Tibial nerve (tissue), 4 donors: ENCODE data around the gene DSTYK. TPM values are rescaled to one million over a fixed set of nuclear protein-coding genes. Genes with fewer than 3 reads are reported as not detected.

ENCODE experiments used
- DNase-seq, 2 donors: peaks; one replicate each; pipeline ENCODE4 v3.0.0-alpha.2; 2019; ENCODE audit warnings: low spot score in 2 of 2
- H3K27ac ChIP-seq, 4 donors: fragments of 200-600 bp; sonication (generic) in 3 of 4; one replicate each; pipeline ENCODE4 v1.5.1; 2017 to 2019; ENCODE audit warnings: mild to moderate bottlenecking in 1 of 4
- H3K27me3 ChIP-seq, 2 donors: fragments of 200-600 bp; sonication (generic) in 1 of 2; one replicate each; pipeline versions ENCODE4 v1.5.1 to v1.6.0; 2017 to 2019
- H3K36me3 ChIP-seq, 3 donors: fragments of 200-600 bp; sonication (generic); one replicate each; pipeline ENCODE4 v1.5.1; 2018 to 2019
- H3K4me1 ChIP-seq, 4 donors: fragments of 200-600 bp; sonication (generic) in 3 of 4; one replicate each; pipeline ENCODE4 v1.5.1; 2017 to 2019
- H3K4me3 ChIP-seq, 4 donors: fragments of 200-600 bp; sonication (generic) in 3 of 4; one replicate each; pipeline ENCODE4 v1.5.1; 2017 to 2019; ENCODE audit warnings: mild to moderate bottlenecking in 1 of 4, moderate library complexity in 1 of 4
- H3K9me3 ChIP-seq, 4 donors: fragments of 200-600 bp; sonication (generic) in 3 of 4; one replicate each; pipeline ENCODE4 v1.5.1; 2017 to 2019
- CTCF ChIP-seq, 5 experiments: fragments of 200-600 bp in 3 of 5; fragments of 450-650 bp in 2 of 5; sonication (generic) in 3 of 5; IDR thresholded peaks; one replicate each; pipeline ENCODE4 v1.5.1; 2016 to 2019; ENCODE audit warnings: antibody characterized with exemption in 5 of 5, mild to moderate bottlenecking in 3 of 5, moderate library complexity in 2 of 5
- EP300 ChIP-seq, 2 donors: sonication (generic); formaldehyde crosslinking; IDR thresholded peaks; one replicate each; pipeline ENCODE4 v1.6.1; 2017; ENCODE audit warnings: antibody characterized with exemption in 2 of 2, mild to moderate bottlenecking in 1 of 2
- POLR2A ChIP-seq, 2 donors: fragments of 450-650 bp; IDR thresholded peaks; one replicate each; pipeline ENCODE4 v1.6.1; 2017; ENCODE audit warnings: antibody characterized with exemption in 2 of 2, mild to moderate bottlenecking in 2 of 2, moderate library complexity in 2 of 2
- WGBS, 2 donors: methylation state at CpG; one replicate each; pipeline ENCODE4 v1.1.5; 2018; 5-methylcytosine and 5-hydroxymethylcytosine counted together
- total RNA-seq, 4 donors: library from RNA; depleted of rRNA; stranded (reverse); fragments of >200 nt; gene quantifications; one replicate each; pipeline ENCODE4 v1.1.0, GENCODE V29; 2016

Gene DSTYK
- total RNA-seq, 4 donors from 2014 or later: 10.5 to 15.5 (median 14.1) TPM

GRCh38 chr1:205245096-205245495 is 33.6 kb upstream of the DSTYK start:
- no peak overlapping the region for H3K4me3 ChIP-seq
- WGBS, 2 donors: 87 to 93% methylated on average over 7 of the region's 7 CpGs
- DNase-seq: no peak

GRCh38 chr1:205244384-205244783 is 32.9 kb upstream of the DSTYK start:
- Histone ChIP-seq H3K36me3 (peaks cover 0 to 11% (median 0%) of the 10 kb centered on the region in 3 donors), H3K27me3 (no peaks in the 10 kb centered on the region), H3K27ac (no peak overlapping the region), H3K9me3 (no peaks in the 10 kb centered on the region), H3K4me3 (no peak overlapping the region), H3K4me1 (peaks cover 0 to 31% (median 22%) of the 10 kb centered on the region in 4 donors)
- DNase-seq: no peak
- WGBS, 2 donors: 70 to 71% methylated on average over 4 of the region's 4 CpGs
- TF ChIP-seq EP300 (IDR thresholded peaks at IDR 0.05) (no peak), POLR2A (IDR thresholded peaks at IDR 0.05) (no peak), CTCF (IDR thresholded peaks at IDR 0.05) (no peak)

More at GRCh38 chr1:205245096-205245495, 33.6 kb upstream of the DSTYK start:
- Histone ChIP-seq H3K9me3 (no peaks in the 10 kb centered on the region), H3K27ac (no peak overlapping the region), H3K27me3 (no peaks in the 10 kb centered on the region), H3K4me1 (peaks cover 0 to 38% (median 29%) of the 10 kb centered on the region in 4 donors), H3K36me3 (peaks cover 0 to 11% (median 0%) of the 10 kb centered on the region in 3 donors)
- TF ChIP-seq POLR2A (IDR thresholded peaks at IDR 0.05) (no peak), EP300 (IDR thresholded peaks at IDR 0.05) (no peak), CTCF (IDR thresholded peaks at IDR 0.05) (no peak)

- Histone ChIP-seq H3K36me3 (peaks cover 0 to 11% (median 0%) of the 10 kb centered on the region in 3 donors), H3K27me3 (no peaks in the 10 kb centered on the region), H3K27ac (no peak overlapping the region), H3K4me3 (no peak overlapping the region), H3K4me1 (peaks cover 0 to 23% (median 14%) of the 10 kb centered on the region in 4 donors), H3K9me3 (no peaks in the 10 kb centered on the region)
- TF ChIP-seq EP300 (IDR thresholded peaks at IDR 0.05) (no peak), POLR2A (IDR thresholded peaks at IDR 0.05) (no peak), CTCF (IDR thresholded peaks at IDR 0.05) (no peak)
- DNase-seq: no peak
- WGBS, 2 donors: 89 to 92% methylated on average over 8 of the region's 8 CpGs
These were observed 32.1 kb upstream of the DSTYK start for GRCh38 chr1:205243350-205244191.

GRCh38 chr1:205241366-205242030 is 30.0 kb upstream of the DSTYK start:
- H3K4me1 ChIP-seq: peaks cover 0 to 2% (median 1%) of the 10 kb centered on the region in 4 donors
- WGBS, 2 donors: 93 to 96% methylated on average over 30 to 35 of the region's 36 CpGs
- H3K9me3 ChIP-seq: no peaks in the 10 kb centered on the region
- no peak overlapping the region for H3K4me3 ChIP-seq
- H3K27ac ChIP-seq: no peak overlapping the region
- no peak for DNase-seq
- TF ChIP-seq EP300 (IDR thresholded peaks at IDR 0.05) (no peak), POLR2A (IDR thresholded peaks at IDR 0.05) (no peak), CTCF (IDR thresholded peaks at IDR 0.05) (no peak)
- no peaks in the 10 kb centered on the region for H3K27me3 ChIP-seq
- H3K36me3 ChIP-seq: peaks cover 0 to 11% (median 0%) of the 10 kb centered on the region in 3 donors

- TF ChIP-seq POLR2A (IDR thresholded peaks at IDR 0.05): no peak
- TF ChIP-seq CTCF (IDR thresholded peaks at IDR 0.05): no peak
- TF ChIP-seq EP300 (IDR thresholded peaks at IDR 0.05): no peak
- H3K27ac ChIP-seq: no peak overlapping the region
- H3K4me1 ChIP-seq: peaks cover 0 to 2% (median under 1%) of the 10 kb centered on the region in 4 donors
- H3K4me3 ChIP-seq: no peak overlapping the region
- 84 to 93% methylated on average over 3 of the region's 3 CpGs for WGBS, 2 donors
- H3K27me3 ChIP-seq: no peaks in the 10 kb centered on the region
- no peaks in the 10 kb centered on the region for H3K9me3 ChIP-seq
- H3K36me3 ChIP-seq: peaks cover 0 to 11% (median 0%) of the 10 kb centered on the region in 3 donors
- DNase-seq: no peak
These were observed 29.1 kb upstream of the DSTYK start for GRCh38 chr1:205240569-205240968.
